NT2/D1 (cell line): ENCODE data around the gene RAB11FIP4.

ENCODE experiments used
- DNase-seq: peaks from one replicate; pipeline ENCODE4 v3.0.0-alpha.2; 2011; ENCODE audit warnings: low read depth, low spot score
- H3K27me3 ChIP-seq: 2 replicates; pipeline ENCODE4 v1.6.0; 2011; ENCODE audit warnings: mild to moderate bottlenecking; ENCODE audit not compliant: insufficient read length, insufficient read depth
- H3K36me3 ChIP-seq: 2 replicates; pipeline ENCODE4 v1.6.1; 2011; ENCODE audit warnings: mild to moderate bottlenecking, low read length, mixed read lengths; ENCODE audit not compliant: insufficient read depth, insufficient read length
- H3K4me1 ChIP-seq: 2 replicates; pipeline ENCODE4 v1.5.1; 2011; ENCODE audit not compliant: insufficient read depth, insufficient read length
- H3K4me3 ChIP-seq: 2 replicates; pipeline ENCODE4 v1.5.1; 2011; ENCODE audit warnings: low read depth; ENCODE audit not compliant: insufficient read length
- H3K9ac ChIP-seq: 2 replicates; pipeline ENCODE4 v1.6.0; 2011; ENCODE audit warnings: low read depth; ENCODE audit not compliant: insufficient read length
- H3K9me3 ChIP-seq: 2 replicates; pipeline ENCODE4 v1.5.1; 2011; ENCODE audit warnings: mild to moderate bottlenecking, low read length; ENCODE audit not compliant: insufficient read depth
- SUZ12 ChIP-seq: IDR thresholded peaks from 2 replicates; pipeline ENCODE4 v1.6.1; 2011; ENCODE audit not compliant: insufficient read length, insufficient read depth; ENCODE audit errors: extremely low read depth
- YY1 ChIP-seq: IDR thresholded peaks from 2 replicates; pipeline ENCODE4 v1.6.1; 2011; ENCODE audit not compliant: insufficient read length, insufficient read depth
- ZNF274 ChIP-seq: IDR thresholded peaks from 2 replicates; pipeline ENCODE4 v1.6.1; 2011; ENCODE audit warnings: mild to moderate bottlenecking, low read depth, low read length

Gene RAB11FIP4

DNA sequence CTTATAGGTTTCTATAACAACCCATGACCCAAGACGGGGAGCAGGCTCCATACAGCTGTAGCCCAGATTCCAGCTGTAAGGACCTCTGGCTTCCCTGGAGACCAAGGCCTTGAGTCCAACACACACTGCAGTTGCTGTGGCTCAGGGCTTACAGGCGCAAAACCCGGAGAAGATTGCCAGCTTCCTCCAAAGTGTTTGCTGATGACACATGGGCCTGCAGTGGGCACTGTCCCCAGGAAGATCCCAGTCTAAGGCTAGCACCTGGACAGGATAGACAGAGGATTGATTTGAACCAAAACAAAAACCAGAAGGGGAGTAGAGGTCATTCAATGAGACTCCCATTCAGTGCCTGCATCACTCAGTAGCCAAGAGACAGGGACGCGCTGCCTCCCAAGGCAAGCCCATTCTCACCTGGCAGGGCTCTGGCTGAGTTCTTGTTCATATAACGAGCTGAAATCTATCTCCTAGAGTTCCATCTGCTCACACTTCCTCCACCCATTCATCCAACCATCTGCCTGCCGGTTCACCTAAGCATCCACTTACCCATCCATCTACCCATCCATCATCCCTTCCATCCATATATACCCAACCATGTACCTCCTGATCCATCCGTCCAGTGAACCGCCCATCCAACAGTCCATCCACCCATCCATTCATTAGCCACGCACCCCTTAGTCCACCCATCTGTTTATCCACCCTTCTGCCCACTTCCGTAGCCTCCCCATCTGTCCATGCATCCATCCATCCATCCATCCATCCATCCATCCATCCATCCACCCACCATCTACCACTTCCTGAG, 10.2 kb downstream of the RAB11FIP4 start:
- Histone ChIP-seq H3K4me3 (no peak overlapping the region), H3K9ac (no peak overlapping the region), H3K9me3 (no peaks in the 10 kb centered on the region), H3K4me1 (peaks cover 11% of the 10 kb centered on the region), H3K36me3 (no peaks in the 10 kb centered on the region), H3K27me3 (no peaks in the 10 kb centered on the region)
- no peak for DNase-seq
- TF ChIP-seq ZNF274 (no peak), SUZ12 (no peak), YY1 (no peak)

DNA sequence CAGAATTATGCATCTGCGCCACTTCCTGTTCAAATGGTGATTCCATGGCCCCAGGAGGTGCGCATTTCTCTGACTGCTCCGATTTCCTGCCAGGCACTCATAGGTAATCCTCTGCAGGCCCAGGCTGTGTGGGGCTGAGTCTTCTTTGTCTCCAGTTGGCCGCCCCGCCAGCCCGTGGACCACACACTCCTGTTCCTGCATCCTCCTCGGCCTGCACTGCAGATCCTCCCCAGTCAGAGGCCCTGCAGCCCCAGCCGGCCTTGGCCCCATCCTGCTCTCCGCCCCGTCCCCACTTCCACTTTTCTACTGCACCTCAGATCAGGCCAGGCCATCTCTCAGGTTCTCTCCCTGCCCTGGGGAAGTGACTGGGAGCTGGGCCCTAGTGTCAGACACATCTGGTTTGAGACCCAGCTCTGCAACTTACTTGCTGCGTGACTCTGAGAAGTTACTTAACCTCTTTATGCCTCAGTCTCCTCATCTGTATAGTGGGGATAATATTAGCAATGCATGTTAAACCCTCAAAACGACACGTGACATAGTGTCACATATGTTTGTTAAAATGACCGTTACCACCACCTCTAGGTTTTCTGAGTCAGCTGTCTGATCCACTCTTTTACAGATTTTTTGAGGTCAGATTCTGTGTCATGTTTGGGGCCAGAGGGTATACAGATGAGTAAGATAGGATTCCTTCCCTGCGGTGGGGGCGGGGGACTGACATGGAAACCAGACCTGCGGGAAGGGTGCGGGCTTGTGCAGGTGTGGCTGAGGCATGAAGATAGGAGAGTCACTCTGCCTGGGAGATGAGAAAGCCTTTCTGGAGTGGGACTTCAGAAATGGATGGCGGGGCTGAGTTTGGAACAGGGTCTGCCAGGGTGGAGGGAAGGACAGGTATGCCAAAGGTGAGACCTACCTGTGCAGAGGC, 12.8 kb downstream of the RAB11FIP4 start:
- TF ChIP-seq ZNF274 (no peak), SUZ12 (no peak), YY1 (no peak)
- peaks cover 11% of the 10 kb centered on the region for H3K4me1 ChIP-seq
- H3K4me3 ChIP-seq = no peak overlapping the region
- H3K27me3 ChIP-seq = no peaks in the 10 kb centered on the region
- H3K9ac ChIP-seq = no peak overlapping the region
- no peaks in the 10 kb centered on the region for H3K36me3 ChIP-seq
- DNase-seq = no peak
- no peaks in the 10 kb centered on the region for H3K9me3 ChIP-seq

DNA sequence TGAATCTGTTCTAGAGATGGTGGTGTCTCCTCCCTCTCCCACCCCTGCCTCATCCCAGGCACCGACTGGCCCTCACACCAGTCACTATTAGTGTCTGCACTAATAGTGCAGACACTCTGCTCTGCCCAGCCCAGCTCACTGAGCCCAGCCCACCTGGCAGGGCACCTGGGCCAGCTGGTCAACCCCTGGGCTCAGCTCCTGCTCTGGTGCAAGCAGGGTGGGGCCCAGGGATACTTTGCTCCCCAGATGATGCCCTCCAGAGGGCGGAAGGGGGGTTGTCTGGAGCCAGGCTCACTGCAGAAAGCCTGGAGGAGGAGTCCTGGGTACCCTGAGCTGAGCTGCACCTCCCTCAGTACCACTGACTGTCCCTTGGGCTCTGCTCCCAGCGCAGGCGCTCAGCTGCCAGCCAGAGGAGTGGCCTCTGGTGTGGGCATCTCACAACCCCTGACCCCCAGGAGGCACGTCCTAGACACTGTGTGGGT, 14.5 kb downstream of the RAB11FIP4 start:
- TF ChIP-seq SUZ12 (no peak), ZNF274 (no peak), YY1 (no peak)

DNA sequence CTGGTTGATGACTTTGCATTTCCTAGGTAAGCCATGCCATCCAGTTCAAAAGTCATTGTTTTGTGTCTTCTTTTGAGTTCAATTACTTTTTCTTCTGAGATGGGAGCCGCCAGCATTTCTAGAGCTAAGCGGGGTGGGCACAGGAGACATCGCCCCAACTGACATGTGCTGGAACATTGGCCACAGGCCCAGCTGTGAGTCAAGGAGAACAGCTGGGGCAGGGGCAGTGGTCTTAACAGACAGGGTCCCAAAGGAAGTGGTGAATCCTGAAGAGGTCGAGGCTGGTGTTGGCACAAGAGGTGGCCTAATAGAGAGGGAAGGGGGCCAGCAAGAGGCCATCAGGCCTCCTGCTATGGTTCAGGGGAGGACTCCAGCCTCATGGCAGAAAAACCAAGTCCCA, 17.1 kb downstream of the RAB11FIP4 start:
- no peaks in the 10 kb centered on the region for H3K36me3 ChIP-seq
- DNase-seq = no peak
- H3K27me3 ChIP-seq = no peaks in the 10 kb centered on the region
- TF ChIP-seq YY1 = no peak
- no peak for TF ChIP-seq SUZ12
- TF ChIP-seq ZNF274 = no peak
- H3K9ac ChIP-seq = no peak overlapping the region
- H3K4me1 ChIP-seq = peaks cover 20% of the 10 kb centered on the region
- no peak overlapping the region for H3K4me3 ChIP-seq
- no peaks in the 10 kb centered on the region for H3K9me3 ChIP-seq

More for the DNA sequence above, 14.5 kb downstream of the RAB11FIP4 start:
- no peaks in the 10 kb centered on the region for H3K27me3 ChIP-seq
- no peak overlapping the region for H3K9ac ChIP-seq
- DNase-seq = no peak
- H3K4me3 ChIP-seq = no peak overlapping the region
- H3K4me1 ChIP-seq = peaks cover 11% of the 10 kb centered on the region
- H3K36me3 ChIP-seq = no peaks in the 10 kb centered on the region
- no peaks in the 10 kb centered on the region for H3K9me3 ChIP-seq

DNA sequence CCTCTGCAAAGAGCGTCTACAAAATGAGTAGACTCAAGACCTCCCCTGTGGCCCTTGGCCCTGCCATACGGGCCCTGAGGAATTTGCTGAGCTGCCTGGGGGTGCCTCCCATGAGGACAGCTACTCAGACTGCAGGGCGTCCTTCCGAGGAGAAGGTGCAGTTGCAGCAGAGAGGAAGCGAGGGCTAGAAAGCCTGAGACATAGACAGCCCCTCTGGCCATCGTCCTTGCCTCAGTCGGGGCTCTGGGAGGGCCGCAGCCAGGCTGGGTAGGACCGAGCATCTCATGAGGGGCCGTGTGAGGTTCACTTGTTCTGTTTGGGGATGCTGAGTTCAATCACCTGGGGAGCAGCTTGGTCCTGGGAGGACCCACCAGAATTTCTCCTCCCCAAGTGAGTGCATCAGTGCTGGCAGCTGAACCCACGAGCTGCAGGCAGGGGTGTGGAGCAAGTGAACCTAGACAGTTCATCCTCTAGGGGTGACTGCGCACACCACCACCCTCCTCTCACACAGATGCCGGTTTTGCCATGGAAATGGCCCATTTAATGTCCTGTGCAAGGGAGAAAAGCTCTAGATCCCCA, 20.3 kb downstream of the RAB11FIP4 start:
- H3K9ac ChIP-seq = no peak overlapping the region
- H3K36me3 ChIP-seq = no peaks in the 10 kb centered on the region
- H3K4me1 ChIP-seq = peaks cover 13% of the 10 kb centered on the region
- no peaks in the 10 kb centered on the region for H3K9me3 ChIP-seq
- H3K27me3 ChIP-seq = no peaks in the 10 kb centered on the region
- H3K4me3 ChIP-seq = no peak overlapping the region
- TF ChIP-seq YY1 = no peak
- TF ChIP-seq SUZ12 = no peak
- TF ChIP-seq ZNF274 = no peak
- no peak for DNase-seq

DNA sequence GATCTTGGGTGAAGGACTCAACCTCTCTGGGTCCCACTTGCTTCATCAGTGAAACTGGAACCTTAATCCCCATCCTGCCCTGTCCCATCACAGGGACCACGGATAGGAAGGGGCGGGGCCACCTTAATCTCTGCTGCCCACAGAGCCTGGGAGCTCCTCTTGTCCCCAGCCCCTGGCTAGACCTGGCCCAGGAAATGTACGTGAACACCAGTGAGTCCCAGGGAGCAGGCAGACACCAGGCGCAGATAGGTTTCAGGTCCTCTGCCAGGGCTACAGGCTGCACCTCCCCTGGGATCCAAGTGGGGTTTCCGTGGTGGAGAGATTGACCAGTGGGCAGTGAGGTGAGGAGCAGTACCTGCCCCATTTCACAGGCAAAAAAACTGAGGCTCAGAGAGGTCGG, 21.0 kb downstream of the RAB11FIP4 start:
- no peak overlapping the region for H3K4me3 ChIP-seq
- no peak for DNase-seq
- peaks cover 13% of the 10 kb centered on the region for H3K4me1 ChIP-seq
- no peaks in the 10 kb centered on the region for H3K9me3 ChIP-seq
- TF ChIP-seq YY1 (no peak), SUZ12 (no peak), ZNF274 (no peak)
- H3K9ac ChIP-seq = no peak overlapping the region
- no peaks in the 10 kb centered on the region for H3K36me3 ChIP-seq
- no peaks in the 10 kb centered on the region for H3K27me3 ChIP-seq
